Measurements from ENCODE around the gene TYW1.
"Not testable (repeated sequence)": the region's sequence is repeated elsewhere in the genome, so short reads cannot be mapped to it uniquely, and the experiment has no call there.

The TYW1 gene

DNA sequence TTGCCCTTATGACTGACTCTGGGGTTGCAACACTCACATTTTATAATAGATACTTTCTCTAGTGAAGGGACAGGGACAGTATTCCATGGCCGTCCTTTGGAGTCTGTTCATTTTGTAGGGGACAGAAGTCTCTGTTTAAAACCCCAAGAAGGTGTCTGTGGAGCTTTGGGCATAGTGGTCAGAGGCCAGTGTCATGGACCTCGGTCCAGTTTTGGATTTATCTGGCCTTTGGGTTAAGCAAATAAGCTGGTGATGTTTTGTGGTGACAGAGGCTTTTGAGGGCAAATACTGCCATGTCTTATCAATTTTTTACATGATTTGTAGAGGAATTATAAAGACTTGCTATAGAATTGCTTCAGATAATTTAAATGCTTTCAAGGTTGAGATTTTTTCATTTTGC, 50.2 kb downstream of the TYW1 start:
- DNase-seq (ENCODE audit: low read depth in 2 of 2), result not testable (repeated sequence)

GRCh38 chr7:67049908-67050307, 53.3 kb downstream of the TYW1 start:
- not testable (repeated sequence) for DNase-seq (ENCODE audit: low read depth in 2 of 2)

DNA sequence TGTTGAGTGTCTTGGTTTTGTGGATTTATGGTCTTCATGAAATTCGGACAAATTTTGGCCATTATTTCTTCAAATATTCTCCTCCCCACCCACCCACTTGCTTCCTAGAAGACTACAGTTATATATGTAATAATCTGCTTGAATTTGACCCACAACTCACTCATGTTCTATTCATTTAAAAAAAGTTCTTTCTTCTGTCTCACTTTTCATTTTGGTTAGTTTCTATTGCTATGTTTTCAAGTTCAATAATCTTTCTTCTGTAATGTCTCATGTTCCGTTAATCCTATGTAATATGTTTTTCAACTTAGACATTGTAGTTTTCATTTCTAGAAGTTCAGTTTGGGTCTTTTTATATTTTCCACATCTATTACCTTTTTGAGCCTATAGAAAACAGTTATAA, 55.5 kb downstream of the TYW1 start:
- not testable (repeated sequence) for DNase-seq (ENCODE audit: low read depth in 2 of 2)

GRCh38 chr7:67056683-67057082, 60.0 kb downstream of the TYW1 start:
- no peak for DNase-seq (ENCODE audit: low read depth in 2 of 2)

DNA sequence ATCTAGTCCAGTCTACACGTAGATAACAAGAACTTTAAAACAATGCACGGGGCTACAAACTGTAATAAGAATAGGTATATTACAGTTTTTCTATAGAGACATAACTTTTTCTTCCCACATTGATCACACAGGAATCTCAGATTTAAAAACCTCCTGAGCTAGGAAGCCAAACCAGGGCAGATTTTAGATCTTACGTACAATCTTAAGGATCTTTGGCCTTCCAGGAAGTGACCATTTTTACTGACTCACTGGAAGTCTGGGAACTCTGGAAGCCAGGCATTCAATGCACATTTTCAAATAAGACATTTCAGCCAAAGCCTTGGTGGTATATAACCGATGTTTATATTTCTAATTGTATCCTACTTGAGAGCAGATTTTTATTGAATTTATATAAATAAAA, 64.7 kb downstream of the TYW1 start:
- not testable (repeated sequence) for DNase-seq (ENCODE audit: low read depth in 2 of 2)

- DNase-seq (ENCODE audit: low read depth in 2 of 2), result not testable (repeated sequence)
These were observed 66.2 kb downstream of the TYW1 start for GRCh38 chr7:67062802-67063201.

DNA sequence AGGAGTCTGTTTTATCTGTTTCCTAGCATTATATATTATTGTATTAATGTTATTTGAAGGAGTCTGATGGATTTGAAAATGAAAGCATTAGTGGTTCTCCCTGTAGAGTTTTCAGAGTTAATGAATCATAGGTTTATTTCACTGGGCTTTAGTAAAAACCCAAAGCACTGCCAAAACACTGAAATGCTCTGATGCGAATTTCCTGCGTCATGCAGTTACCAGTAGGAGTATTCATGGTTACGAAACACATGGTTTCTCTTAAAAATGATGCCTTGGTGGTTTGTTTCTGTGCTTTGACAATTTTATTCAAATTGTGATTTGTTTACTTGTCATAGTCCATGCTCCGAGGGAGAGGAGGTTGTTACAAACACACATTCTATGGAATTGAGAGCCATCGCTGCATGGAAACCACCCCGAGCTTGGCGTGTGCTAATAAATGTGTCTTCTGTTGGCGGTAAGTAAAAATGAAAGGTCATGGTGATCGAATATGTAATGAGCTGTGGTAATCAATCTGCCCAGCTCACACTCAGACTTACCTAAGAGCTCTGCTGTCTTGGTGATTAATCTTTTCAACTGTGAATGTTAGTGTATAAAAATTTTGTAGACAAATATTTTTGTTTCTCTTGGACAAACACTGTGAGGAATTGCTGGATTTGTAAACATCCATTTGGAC, 70.5 kb downstream of the TYW1 start:
- DNase-seq (ENCODE audit: low read depth in 2 of 2), result not testable (repeated sequence)

DNA sequence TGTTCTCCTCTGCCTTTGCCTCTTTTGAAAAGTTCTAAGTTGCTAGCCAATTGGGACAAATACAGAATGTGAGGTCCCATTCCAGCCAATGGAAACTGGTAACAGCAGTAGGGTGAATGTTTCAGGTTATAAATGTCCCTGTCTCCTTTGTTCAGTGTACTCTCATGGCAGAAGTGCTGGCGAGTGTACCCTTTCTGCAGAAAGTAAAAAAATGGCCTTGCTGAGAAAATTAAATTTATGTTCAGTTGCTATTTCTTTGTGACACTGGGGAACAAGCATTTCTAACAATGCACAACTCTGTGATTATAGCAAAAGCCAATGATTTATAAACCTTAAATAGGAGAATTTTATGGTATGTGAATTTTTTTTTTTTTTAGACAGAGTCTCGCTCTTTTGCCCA, 79.5 kb downstream of the TYW1 start:
- DNase-seq (ENCODE audit: low read depth in 2 of 2), result not testable (repeated sequence)

- not testable (repeated sequence) for DNase-seq (ENCODE audit: low read depth in 2 of 2)
These were observed 86.2 kb downstream of the TYW1 start for GRCh38 chr7:67082880-67083279.

DNA sequence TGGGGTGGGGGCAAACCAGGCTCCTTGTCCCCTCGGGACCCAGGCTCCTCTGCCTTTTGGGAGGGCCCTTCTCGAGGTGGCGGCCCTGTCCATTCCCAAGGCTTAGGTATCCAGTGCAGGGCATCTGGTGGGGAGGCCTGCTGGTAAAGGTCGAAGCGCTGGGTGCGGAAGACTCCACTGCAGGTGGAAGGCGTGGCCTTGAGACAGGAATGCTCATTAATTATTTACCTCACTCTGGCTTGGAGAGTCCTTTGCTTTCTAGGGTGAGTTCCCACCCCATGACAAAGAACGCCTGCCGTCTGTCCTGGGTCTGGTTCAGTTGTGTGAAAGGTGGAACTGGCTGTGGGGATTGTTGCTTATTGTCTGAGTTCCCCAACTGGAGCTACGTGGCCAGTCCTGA, 92.6 kb downstream of the TYW1 start:
- DNase-seq (ENCODE audit: low read depth in 2 of 2), result not testable (repeated sequence)

DNA sequence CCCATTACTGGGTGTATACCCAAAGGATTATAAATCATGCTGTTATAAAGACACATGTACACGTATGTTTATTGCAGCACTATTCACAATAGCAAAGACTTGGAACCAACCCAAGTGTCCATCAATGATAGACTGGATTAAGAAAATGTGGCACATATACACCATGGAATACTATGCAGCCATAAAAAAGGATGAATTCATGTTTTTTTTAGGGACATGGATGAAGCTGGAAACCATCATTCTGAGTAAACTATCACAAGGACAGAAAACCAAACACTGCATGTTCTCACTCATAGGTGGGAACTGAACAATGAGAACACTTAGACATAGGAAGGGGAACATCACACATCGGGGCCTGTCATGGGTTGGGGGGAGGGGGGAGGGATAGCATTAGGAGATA, 94.4 kb downstream of the TYW1 start:
- not testable (repeated sequence) for DNase-seq (ENCODE audit: low read depth in 2 of 2)

- not testable (repeated sequence) for DNase-seq (ENCODE audit: low read depth in 2 of 2)
These were observed 101.4 kb downstream of the TYW1 start for GRCh38 chr7:67098031-67098430.

- not testable (repeated sequence) for DNase-seq (ENCODE audit: low read depth in 2 of 2)
These were observed 102.8 kb downstream of the TYW1 start for GRCh38 chr7:67099406-67099805.

DNA sequence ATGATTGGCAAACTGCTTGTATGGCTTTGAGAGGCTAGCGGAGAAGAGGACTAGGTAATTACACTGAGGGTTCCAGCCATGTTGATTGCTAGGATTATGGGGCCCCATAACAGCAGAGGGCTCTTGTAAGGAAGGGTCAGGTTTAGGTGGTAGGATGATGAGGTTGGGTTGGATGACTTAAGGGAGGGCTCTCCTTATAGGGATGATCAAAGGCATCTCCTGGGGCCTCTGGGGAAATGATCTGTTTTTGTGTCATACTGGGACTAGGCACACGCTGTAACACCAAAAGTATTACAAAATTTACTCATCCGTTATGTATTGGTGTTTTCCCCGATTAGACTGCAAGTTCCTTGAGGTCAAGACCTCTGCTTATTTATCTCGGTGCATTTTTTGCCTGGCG, 103.4 kb downstream of the TYW1 start:
- not testable (repeated sequence) for DNase-seq (ENCODE audit: low read depth in 2 of 2)

- no peak for DNase-seq (ENCODE audit: low read depth in 2 of 2)
These were observed 104.3 kb downstream of the TYW1 start for GRCh38 chr7:67100956-67101361.

DNA sequence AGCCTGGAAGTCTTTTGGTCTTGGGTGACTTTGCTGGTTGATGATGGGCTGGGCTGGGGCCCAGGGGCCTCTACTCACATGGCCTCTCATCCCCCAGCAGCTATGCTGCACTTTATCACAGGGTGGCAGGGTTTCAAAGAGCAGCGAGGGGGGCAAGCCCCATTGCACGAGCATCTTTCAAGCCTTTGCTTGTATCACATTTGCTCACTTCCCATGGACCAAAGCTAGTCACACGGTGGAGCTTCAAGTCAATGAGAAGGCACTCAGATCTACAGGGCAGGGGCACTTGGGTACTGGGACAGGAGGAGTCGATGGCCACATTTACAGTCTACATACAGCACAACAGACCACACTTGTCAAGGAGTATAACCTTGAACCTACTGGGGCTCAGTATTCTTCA, 108.3 kb downstream of the TYW1 start:
- DNase-seq (ENCODE audit: low read depth in 2 of 2), result not testable (repeated sequence)

DNA sequence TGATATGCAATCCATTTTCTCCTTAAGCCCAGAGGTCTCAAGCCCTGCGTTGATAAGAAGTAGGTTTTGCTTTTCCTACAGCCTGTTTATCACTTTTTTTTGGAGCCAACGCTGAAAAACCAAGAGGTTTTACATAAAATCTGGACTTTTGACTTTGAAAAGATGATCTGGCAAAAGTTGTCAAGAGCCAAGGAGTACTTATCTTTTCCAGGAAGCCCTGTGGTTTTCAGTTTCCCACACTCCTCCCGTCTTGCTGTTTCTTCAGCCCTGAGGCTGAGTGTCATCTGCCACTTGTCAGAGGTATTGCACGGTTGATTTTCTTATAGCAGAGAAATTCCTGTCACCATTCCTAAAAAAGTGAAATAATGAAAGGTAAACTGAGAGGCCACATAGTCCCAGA, 108.7 kb downstream of the TYW1 start:
- DNase-seq (ENCODE audit: low read depth in 2 of 2), result no peak

DNA sequence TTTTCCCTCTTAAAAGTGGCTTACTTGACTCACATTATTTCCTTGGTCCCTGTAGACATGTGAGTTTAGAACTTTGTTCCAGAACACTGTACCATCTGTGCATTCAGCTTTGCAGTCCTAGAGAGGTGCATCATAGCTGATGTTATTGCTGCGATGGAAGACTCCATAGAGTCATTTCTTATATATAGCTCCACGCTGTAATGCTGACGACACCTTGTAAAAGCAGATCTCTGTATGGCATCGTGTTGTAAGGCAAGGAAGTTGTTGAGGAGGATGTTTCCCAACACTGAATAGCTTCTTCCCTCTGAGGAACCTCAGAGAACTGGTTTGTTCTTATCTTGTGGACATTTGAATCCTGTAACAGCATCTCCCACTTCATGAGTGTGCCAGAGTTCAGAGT, 109.6 kb downstream of the TYW1 start:
- not testable (repeated sequence) for DNase-seq (ENCODE audit: low read depth in 2 of 2)

GRCh38 chr7:67111342-67111741, 114.7 kb downstream of the TYW1 start:
- DNase-seq (ENCODE audit: low read depth in 2 of 2), result not testable (repeated sequence)

GRCh38 chr7:67114483-67115246, 118.0 kb downstream of the TYW1 start:
- DNase-seq (ENCODE audit: low read depth in 2 of 2), result not testable (repeated sequence)

DNA sequence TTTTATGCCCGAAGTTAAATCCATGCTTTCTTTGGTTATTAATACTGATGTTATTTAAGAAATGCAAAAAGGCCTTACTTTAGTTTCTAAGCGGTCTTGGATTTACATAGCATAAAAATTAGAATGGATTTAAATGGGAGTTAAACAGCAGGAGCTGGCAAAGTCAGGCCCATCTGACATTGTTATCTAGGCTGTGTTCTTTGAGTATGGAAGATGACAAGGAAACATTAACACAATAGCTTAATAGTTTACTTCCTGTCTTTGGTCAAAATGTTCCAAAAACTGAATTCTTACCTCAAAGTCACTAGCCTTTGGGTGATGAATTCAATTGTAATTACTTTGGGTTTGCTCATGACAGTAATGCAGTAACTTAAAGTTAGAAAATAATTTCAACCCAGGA, 123.9 kb downstream of the TYW1 start:
- not testable (repeated sequence) for DNase-seq (ENCODE audit: low read depth in 2 of 2)

DNA sequence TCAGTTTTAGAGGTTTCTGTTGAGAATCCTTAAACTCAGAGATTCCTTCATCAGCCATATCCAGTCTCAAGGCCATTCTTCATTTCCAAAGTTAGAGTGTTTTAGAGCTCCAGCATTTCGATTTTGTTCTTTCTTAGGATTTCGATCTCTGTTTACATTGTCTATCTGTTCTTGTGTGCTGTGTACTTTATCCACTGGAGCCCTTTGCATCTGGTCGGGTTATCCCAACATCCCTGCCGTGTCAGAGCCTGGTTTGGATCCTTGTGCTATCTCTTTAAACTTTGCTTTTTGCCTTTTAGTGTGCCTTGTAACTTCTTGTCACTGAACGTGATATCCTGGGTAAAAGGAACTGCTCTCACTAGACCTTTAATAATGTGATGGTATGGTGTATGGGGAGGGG, 131.6 kb downstream of the TYW1 start:
- DNase-seq (ENCODE audit: low read depth in 2 of 2), result not testable (repeated sequence)

DNA sequence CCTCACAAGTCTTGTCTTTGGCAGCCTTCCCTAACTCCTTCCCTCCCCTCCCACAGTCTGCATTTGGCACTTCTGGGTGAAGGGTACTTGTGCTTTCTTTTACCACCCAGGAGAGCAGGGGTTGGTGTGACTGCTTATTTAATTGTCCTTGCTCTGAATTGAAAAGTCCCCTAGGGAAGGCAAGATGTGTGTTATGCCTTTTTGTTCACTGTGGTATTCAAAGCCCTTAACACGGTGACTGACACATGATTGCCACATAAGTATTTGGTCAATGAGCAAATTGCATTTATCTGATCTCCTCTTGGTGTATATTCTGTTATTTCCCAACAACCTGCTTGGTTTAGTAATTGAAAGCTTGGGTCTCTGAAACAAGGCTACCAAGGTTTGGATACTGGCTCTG, 134.1 kb downstream of the TYW1 start:
- DNase-seq (ENCODE audit: low read depth in 2 of 2), result not testable (repeated sequence)
